Pancreas (tissue), 10 donors: ENCODE data around the gene RRAD. TPM values are rescaled to one million over a fixed set of nuclear protein-coding genes. Genes with fewer than 3 reads are reported as not detected.

Source experiments
- ATAC-seq, 4 donors: fragments of 200-7000 bp; cut with Tn5 transposase; one replicate each; pipeline versions ENCODE4 v1.8.0 to v1.9.1; 2020; ENCODE audit warnings: mild to moderate bottlenecking in 4 of 4, moderate library complexity in 4 of 4
- DNase-seq, 6 donors: peaks; one replicate each; pipeline ENCODE4 v3.0.0-alpha.2; 2020
- FAIRE-seq: peaks from 2 replicates; lab custom pipeline; 2012; peaks lifted over from hg19 to GRCh38; lab: Jason Lieb, UNC
- H3K27ac ChIP-seq, 4 donors: fragments of 200-600 bp; sonication (generic); 1 replicate in 3 of 4; 2 replicates in 1 of 4; pipeline versions ENCODE4 v1.5.0 to v1.8.0; 2020
- H3K27me3 ChIP-seq, 4 donors: fragments of 200-600 bp; one replicate each; pipeline ENCODE4 v1.8.0; 2021
- H3K36me3 ChIP-seq, 3 donors: fragments of 200-600 bp; sonication (generic) in 1 of 3; one replicate each; pipeline versions ENCODE4 v1.5.0 to v1.8.0; 2020 to 2021
- H3K4me1 ChIP-seq, 3 donors: fragments of 200-600 bp; one replicate each; pipeline ENCODE4 v1.8.0; 2021
- H3K4me3 ChIP-seq, 4 donors: fragments of 200-600 bp; sonication (generic) in 2 of 4; one replicate each; pipeline versions ENCODE4 v1.5.0 to v1.8.0; 2020 to 2021
- H3K9me3 ChIP-seq, 4 donors: fragments of 200-600 bp; one replicate each; pipeline ENCODE4 v1.8.0; 2021
- CTCF ChIP-seq, 4 donors: fragments of 200-600 bp; sonication (generic) in 3 of 4; IDR thresholded peaks; one replicate each; pipeline versions ENCODE4 v1.5.0 to v1.8.0; 2021; ENCODE audit warnings: antibody characterized with exemption in 4 of 4
- WGBS, 2 donors: extraction: QIAGEN DNeasy Blood & Tissue Kit; methylation state at CpG; one replicate each; pipeline ENCODE4 v1.1.7; 2013; 5-methylcytosine and 5-hydroxymethylcytosine counted together
- intact Hi-C, 3 donors: fragments of 100-400 bp; cut with DNase I; formaldehyde crosslinking; loops; one replicate each; pipeline versions ENCODE4 v1.11.1 to v1.14.2; 2022
- polyA plus RNA-seq, 2 donors: library from polyadenylated mRNA; stranded (reverse); fragments of 200-250 nt; gene quantifications; one replicate each; pipeline ENCODE4 v1.2.3, GENCODE V29; 2013
- total RNA-seq, 6 donors: library from RNA; stranded (reverse); fragmentation: NEBNext Ultra II Directional in 4 of 6; extraction: Animal tissue kit (Norgen Biotek cat#: 25700) in 4 of 6; gene quantifications; one replicate each; pipeline versions ENCODE4 v1.2.1 to v1.2.4, GENCODE V29; 2021 to 2023
- donor health status: healthy with polysubstance abuse.
- donor health status: DM: no; HTN: no; CAD: no; lungs with moderate emphysema.
- donor health status: DM: no; HTN: no; CAD: no.
- donor health status: control.
- donor health status: control.
- donor health status: Bipolar disorder and iron deficiency.
- donor health status: DM: yes; HTN: yes; CAD: no.
- donor health status: DM: no; HTN: no; CAD: no.
- donor health status: DM: no; HTN: no; CAD: no.
- donor health status: DM: yes; HTN: yes; CAD: no.

RRAD gene
- total and polyA plus RNA-seq, 8 donors: 0.20 to 2.9 (median 0.60) TPM

- intact Hi-C loops: loop anchor here in 1 of 3 donors (10.0 kb wide), 1 partner anchor 49 kb away; no protein-coding TSS in a partner anchor
- no peak for FAIRE-seq
- Histone ChIP-seq H3K27me3 (no peaks in the 10 kb centered on the region), H3K4me1 (no peaks in the 10 kb centered on the region), H3K4me3 (no peak overlapping the region), H3K9me3 (no peaks in the 10 kb centered on the region), H3K36me3 (no peaks in the 10 kb centered on the region), H3K27ac (no peak overlapping the region)
- peak; percentile 58 to 86 (median 72) for DNase-seq
- ATAC-seq: peak; percentile 75 to 98 (median 94)
- WGBS, 2 donors: 6 to 8% methylated on average over 8 of the region's 8 CpGs
- TF ChIP-seq CTCF (IDR thresholded peaks at IDR 0.05): peak; percentile 56 to 75 (median 62)
Observed at GRCh38 chr16:66954097-66954659, 28.8 kb upstream of the RRAD start.

GRCh38 chr16:66953462-66954096 lies 28.2 kb upstream of the RRAD start:
- Histone ChIP-seq H3K4me1 (peaks cover 0 to 2% (median 0%) of the 10 kb centered on the region in 3 donors), H3K36me3 (no peaks in the 10 kb centered on the region), H3K27me3 (no peaks in the 10 kb centered on the region), H3K27ac (no peak overlapping the region), H3K9me3 (no peaks in the 10 kb centered on the region), H3K4me3 (no peak overlapping the region)
- 61 to 69% methylated on average over 10 of the region's 10 CpGs for WGBS, 2 donors
- ATAC-seq: peak in 1 of 4 donors; percentile 8
- TF ChIP-seq CTCF (IDR thresholded peaks at IDR 0.05): no peak
- intact Hi-C loops: loop anchor here in 1 of 3 donors (10.0 kb wide), 1 partner anchor 49 kb away; no protein-coding TSS in a partner anchor
- no peak for FAIRE-seq
- DNase-seq: peak in 1 of 6 donors; percentile 7

- no peak for ATAC-seq
- Histone ChIP-seq H3K27ac (no peak overlapping the region), H3K36me3 (no peaks in the 10 kb centered on the region), H3K27me3 (no peaks in the 10 kb centered on the region), H3K4me3 (no peak overlapping the region), H3K9me3 (no peaks in the 10 kb centered on the region), H3K4me1 (peaks cover 0 to 5% (median 0%) of the 10 kb centered on the region in 3 donors)
- WGBS, 2 donors: 64 to 81% methylated on average over 7 of the region's 7 CpGs
- intact Hi-C loops: loop anchor here in 1 of 3 donors (10.0 kb wide), 1 partner anchor 48 kb away; no protein-coding TSS in a partner anchor
- no peak for FAIRE-seq
- no peak for TF ChIP-seq CTCF (IDR thresholded peaks at IDR 0.05)
- DNase-seq: peak in 1 of 6 donors; percentile 8
Observed at GRCh38 chr16:66952430-66953110, 27.2 kb upstream of the RRAD start.

GRCh38 chr16:66950971-66951790 lies 25.8 kb upstream of the RRAD start:
- H3K36me3 ChIP-seq: no peaks in the 10 kb centered on the region
- no peak for TF ChIP-seq CTCF (IDR thresholded peaks at IDR 0.05)
- H3K27ac ChIP-seq: no peak overlapping the region
- H3K9me3 ChIP-seq: no peaks in the 10 kb centered on the region
- ATAC-seq (no peak), DNase-seq (no peak), FAIRE-seq (no peak)
- 74 to 83% methylated on average over 4 of the region's 4 CpGs for WGBS, 2 donors
- peaks cover 0 to 5% (median 0%) of the 10 kb centered on the region in 3 donors for H3K4me1 ChIP-seq
- H3K27me3 ChIP-seq: no peaks in the 10 kb centered on the region
- intact Hi-C loops: loop anchor here in 1 of 3 donors (10.0 kb wide), 1 partner anchor 46 kb away; no protein-coding TSS in a partner anchor
- no peak overlapping the region for H3K4me3 ChIP-seq
